GM12878 (cell line): Measurements from ENCODE around the gene QSOX2. TPM values are rescaled to one million over a fixed set of nuclear protein-coding genes. Genes with fewer than 3 reads are reported as not detected.

ENCODE experiments used
- BCLAF1 ChIP-seq: fragments of 450-650 bp; IDR thresholded peaks from 2 replicates; pipeline ENCODE4 v1.6.1; 2017; ENCODE audit warnings: antibody characterized with exemption, mild to moderate bottlenecking, moderate library complexity
- BHLHE40 ChIP-seq, 2 experiments: fragments of 450-650 bp in 1 of 2; IDR thresholded peaks; 2 replicates each; pipeline ENCODE4 v1.6.1; 2011 to 2017; ENCODE audit warnings: low read depth in 2 of 2, borderline replicate concordance in 1 of 2, improper control_type of control experiment in 1 of 2, low read length in 1 of 2, mild to moderate bottlenecking in 1 of 2
- CBFB ChIP-seq: IDR thresholded peaks from 2 replicates; pipeline ENCODE4 v1.6.1; 2016; ENCODE audit warnings: antibody characterized with exemption, low read depth
- CHD2 ChIP-seq: IDR thresholded peaks from 2 replicates; pipeline ENCODE4 v1.6.1; 2011; ENCODE audit warnings: low read depth, low read length, improper control_type of control experiment, borderline replicate concordance
- GATAD2B ChIP-seq: fragments of 450-650 bp; conservative IDR thresholded peaks from 2 replicates; pipeline ENCODE4 v1.6.1; 2017; ENCODE audit warnings: low read depth, mild to moderate bottlenecking, moderate library complexity
- IKZF1 ChIP-seq: fragments of 450-650 bp; conservative IDR thresholded peaks from 2 replicates; pipeline ENCODE4 v1.6.1; 2017; ENCODE audit warnings: antibody characterized with exemption, mild to moderate bottlenecking
- MAX ChIP-seq: IDR thresholded peaks from 2 replicates; pipeline ENCODE4 v1.6.1; 2012; ENCODE audit warnings: low read depth, low read length, improper control_type of control experiment
- NFYA ChIP-seq: IDR thresholded peaks from 2 replicates; pipeline ENCODE4 v1.6.1; 2011; ENCODE audit warnings: low read depth, mild to moderate bottlenecking, low read length, improper control_type of control experiment, borderline replicate concordance
- NKRF ChIP-seq: fragments of 450-650 bp; conservative IDR thresholded peaks from 2 replicates; pipeline ENCODE4 v1.6.1; 2017; ENCODE audit warnings: mild to moderate bottlenecking, moderate library complexity
- PAX8 ChIP-seq: fragments of 450-650 bp; IDR thresholded peaks from 2 replicates; pipeline ENCODE4 v1.6.1; 2017; ENCODE audit warnings: mild to moderate bottlenecking, moderate library complexity
- PKNOX1 ChIP-seq: fragments of 450-650 bp; IDR thresholded peaks from 2 replicates; pipeline ENCODE4 v1.6.1; 2016; ENCODE audit warnings: mild to moderate bottlenecking
- PML ChIP-seq: IDR thresholded peaks from 2 replicates; pipeline ENCODE4 v1.6.1; 2012; ENCODE audit warnings: low read length, inconsistent platforms
- RAD51 ChIP-seq: fragments of 450-650 bp; IDR thresholded peaks from 2 replicates; pipeline ENCODE4 v1.6.1; 2016; ENCODE audit warnings: moderate library complexity, mild to moderate bottlenecking, inconsistent platforms
- RCOR1 ChIP-seq: conservative IDR thresholded peaks from 2 replicates; pipeline ENCODE4 v1.6.1; 2012; ENCODE audit warnings: low read depth, low read length, improper control_type of control experiment
- RUNX3 ChIP-seq: IDR thresholded peaks from 2 replicates; pipeline ENCODE4 v1.6.1; 2012; ENCODE audit warnings: low read length, inconsistent platforms
- SIN3A ChIP-seq: IDR thresholded peaks from 2 replicates; pipeline ENCODE4 v1.6.1; 2012; ENCODE audit warnings: low read depth, low read length, improper control_type of control experiment
- SMARCA5 ChIP-seq: fragments of 450-650 bp; IDR thresholded peaks from 2 replicates; pipeline ENCODE4 v1.6.1; 2017; ENCODE audit warnings: mild to moderate bottlenecking
- SMC3 ChIP-seq: IDR thresholded peaks from 2 replicates; pipeline ENCODE4 v1.6.1; 2011; ENCODE audit warnings: low read length, improper control_type of control experiment, borderline replicate concordance
- STAT1 ChIP-seq: fragments of 450-650 bp; conservative IDR thresholded peaks from 2 replicates; pipeline ENCODE4 v1.6.1; 2014; ENCODE audit warnings: antibody characterized with exemption, mild to moderate bottlenecking
- TCF7 ChIP-seq: IDR thresholded peaks from 2 replicates; pipeline ENCODE4 v1.6.1; 2014; ENCODE audit warnings: antibody characterized with exemption, borderline replicate concordance
- USF1 ChIP-seq: IDR thresholded peaks from 2 replicates; pipeline ENCODE4 v1.6.1; 2011; ENCODE audit warnings: borderline replicate concordance, low read depth, mild to moderate bottlenecking, moderate library complexity, mixed read lengths, low read length; ENCODE audit not compliant: insufficient read depth; ENCODE audit errors: extremely low read length
- YY1 ChIP-seq: IDR thresholded peaks from 2 replicates; pipeline ENCODE4 v1.6.1; 2011; ENCODE audit warnings: low read depth, mild to moderate bottlenecking, low read length
- ZNF384 ChIP-seq: IDR thresholded peaks from 2 replicates; pipeline ENCODE4 v1.6.1; 2012; ENCODE audit warnings: low read depth, mild to moderate bottlenecking, low read length, improper control_type of control experiment, borderline replicate concordance
- ZZZ3 ChIP-seq: IDR thresholded peaks from 2 replicates; pipeline ENCODE4 v1.6.1; 2011; ENCODE audit warnings: low read depth; ENCODE audit not compliant: control insufficient read depth, insufficient read length
- polyA plus RNA-seq, 11 experiments: library from polyadenylated mRNA; depleted of rRNA in 4 of 11; unstranded in 6 of 11; stranded (reverse) in 5 of 11; fragments of >200 nt; fragmentation: Nextera tagmentation in 4 of 11; fragmentation: Illumina TruSeq in 1 of 11; extraction: Ambion mirVana in 4 of 11; extraction: Trizol in 1 of 11; gene quantifications; 1 replicate in 1 of 11; 2 replicates in 10 of 11; pipeline versions ENCODE4 v1.2.1 to v1.2.3, GENCODE V29; 2011 to 2016; ENCODE audit warnings: inconsistent platforms in 2 of 11, missing spikeins in 2 of 11, low read depth in 1 of 11
- total RNA-seq, 4 experiments: library from RNA; depleted of rRNA in 3 of 4; stranded (reverse); fragments of >200 nt in 3 of 4; fragmentation: Illumina TruSeq in 1 of 4; extraction: Trizol in 1 of 4; gene quantifications; 2 replicates each; pipeline versions ENCODE4 v1.2.1 to v1.2.3, GENCODE V29; 2013 to 2021

The QSOX2 gene
- total and polyA plus RNA-seq, 10 of the 15 experiments (the other 5 are each of a cell fraction or from before 2014, with no cell fraction given): 0.34 to 16.1 (median 8.2) TPM

GRCh38 chr9:136245219-136246150 lies at the start of gene QSOX2 (continued):
- TF ChIP-seq BHLHE40 (IDR thresholded peaks at IDR 0.05; ENCODE audit: borderline replicate concordance in 1 of 2, low read depth in 2 of 2, low read length in 1 of 2) (peak; percentile 89 to 97), STAT1 (no peak), IKZF1 (peak; percentile 77), SIN3A (peak; percentile 90), PKNOX1 (no peak), RCOR1 (no peak), SMARCA5 (peak; percentile 88), MAX (peak; percentile 87), NKRF (peak; percentile 97), SMC3 (no peak), GATAD2B (peak; percentile 77; the same call in 1 of the 2 replicates), CHD2 (no peak), BCLAF1 (0 out of 2 replicates have a peak, but pooled peaks have one; percentile 28), ZZZ3 (no peak), YY1 (peak; percentile 96), TCF7 (no peak), USF1 (peak; percentile 86), CBFB (no peak), RAD51 (no peak), RUNX3 (no peak), PAX8 (no peak), NFYA (no peak), ZNF384 (no peak), PML (no peak)
